Muscle of leg (tissue), 16 donors: ENCODE measurements around the gene PIWIL4. TPM values are rescaled to one million over a fixed set of nuclear protein-coding genes. Genes with fewer than 3 reads are reported as not detected.

ENCODE experiments used
- DNase-seq: peaks from one replicate; pipeline ENCODE4 v3.0.0; 2013
- H3K27ac ChIP-seq: one replicate; pipeline ENCODE4 v1.5.1; 2013; ENCODE audit warnings: mild to moderate bottlenecking, low read length, control low read depth
- H3K27me3 ChIP-seq: one replicate; pipeline ENCODE4 v1.6.1; 2013; ENCODE audit warnings: low read length; ENCODE audit not compliant: control insufficient read depth, insufficient read depth
- H3K36me3 ChIP-seq: one replicate; pipeline ENCODE4 v1.6.1; 2013; ENCODE audit warnings: low read length; ENCODE audit not compliant: control insufficient read depth, insufficient read depth
- H3K4me1 ChIP-seq: one replicate; pipeline ENCODE4 v1.6.1; 2013; ENCODE audit warnings: low read length; ENCODE audit not compliant: control insufficient read depth, insufficient read depth
- H3K4me3 ChIP-seq: one replicate; pipeline ENCODE4 v1.5.1; 2013; ENCODE audit warnings: low read length, control low read depth
- H3K9me3 ChIP-seq: replicated peaks from 2 replicates; pipeline ENCODE4 v1.6.1; 2013; ENCODE audit warnings: low read depth, low read length; ENCODE audit not compliant: control insufficient read depth
- whole genome bisulfite sequencing: methylation state at CpG from one replicate; pipeline ENCODE4 v1.1.5; 2013; ENCODE audit warnings: missing lambda C conversion rate; ENCODE audit not compliant: insufficient coverage; 5-methylcytosine and 5-hydroxymethylcytosine counted together
- long read RNA-seq, 11 donors: transcript quantifications; one replicate each; lab custom pipeline, GENCODE V29; 2026
- polyA plus RNA-seq, 8 donors: library from polyadenylated mRNA; unstranded; fragments of 120-200 nt; gene quantifications; one replicate each; pipeline versions ENCODE4 v1.2.1 to v1.2.3, GENCODE V29; 2013; ENCODE audit warnings: inconsistent platforms in 1 of 8, low replicate concordance in 1 of 8; ENCODE audit not compliant: insufficient read length in 8 of 8, insufficient read depth in 1 of 8
- total RNA-seq: library from RNA; stranded (reverse); fragments of 120-200 nt; gene quantifications from one replicate; pipeline ENCODE4 v1.2.4, GENCODE V29; 2013

Gene PIWIL4
- total RNA-seq (3.0 TPM), polyA plus RNA-seq (1 to 10 TPM; 2.6 to 5.2 (median 3.8) TPM)
- long read RNA-seq, donor 1: 0 reads
- long read RNA-seq, donor 2: 0 reads
- long read RNA-seq, donor 3: 0 reads
- long read RNA-seq, donor 4: 0 reads
- long read RNA-seq, donor 5: 0 reads
- long read RNA-seq, donor 6: 0 reads
- long read RNA-seq, donor 7: 0 reads
- long read RNA-seq, donor 8: 0 reads
- long read RNA-seq, donor 9: 0 reads
- long read RNA-seq, donor 10, partial matches to known transcripts: 0 of 1 reads
- long read RNA-seq, donor 10, other reads (novel, unspliced or antisense): 0 of 1 reads
- long read RNA-seq, donor 11: 0 reads

DNA sequence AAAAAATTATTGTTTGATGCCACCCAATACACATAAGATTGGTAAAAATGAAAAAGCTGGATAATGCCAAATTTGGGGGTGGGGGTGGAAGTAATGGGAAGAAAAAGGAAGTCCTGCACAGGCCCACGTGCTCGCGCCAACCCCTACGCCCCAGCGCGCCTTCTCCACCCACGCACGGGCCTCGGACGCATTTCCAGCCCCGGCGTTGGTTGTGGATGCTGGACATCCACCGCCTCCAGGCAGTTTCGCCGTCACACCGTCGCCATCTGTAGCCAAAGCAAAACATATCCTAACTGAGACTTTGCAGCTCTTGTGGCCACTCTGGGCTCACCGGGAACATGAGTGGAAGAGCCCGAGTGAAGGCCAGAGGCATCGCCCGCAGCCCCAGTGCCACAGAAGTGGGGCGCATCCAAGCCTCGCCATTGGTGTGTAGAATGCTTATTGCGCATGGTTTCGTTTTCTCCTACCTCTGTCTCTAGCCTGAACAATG, at the start of gene PIWIL4:
Gene PIWIL4 (plus strand): TSS at position 188 of the 490 bp plus-strand sequence. CDS start 151 bp downstream, at position 339.
- no peak for DNase-seq
- WGBS: 89% methylated on average over 19 of the region's 25 CpGs
- Histone ChIP-seq H3K27me3 (no peaks in the 10 kb centered on the region), H3K4me3 (no peak within 1 kb of the TSS), H3K9me3 (no peaks in the 10 kb centered on the region), H3K27ac (no peak within 1 kb of the TSS), H3K4me1 (no peaks in the 10 kb centered on the region), H3K36me3 (no peaks in the 10 kb centered on the region)

- Histone ChIP-seq H3K27me3 (no peaks in the 10 kb centered on the region), H3K4me3 (no peak overlapping the region), H3K36me3 (no peaks in the 10 kb centered on the region), H3K9me3 (no peaks in the 10 kb centered on the region), H3K27ac (no peak overlapping the region), H3K4me1 (no peaks in the 10 kb centered on the region)
- no CpG with 5 or more reads among the region's 4 CpGs for WGBS
- no peak for DNase-seq
Measured at GRCh38 chr11:94518300-94518699, 48.9 kb upstream of the PIWIL4 start.

GRCh38 chr11:94519478-94520084, 47.6 kb upstream of the PIWIL4 start:
- Histone ChIP-seq H3K36me3 (no peaks in the 10 kb centered on the region), H3K4me1 (no peaks in the 10 kb centered on the region), H3K9me3 (no peaks in the 10 kb centered on the region), H3K27ac (no peak overlapping the region), H3K27me3 (no peaks in the 10 kb centered on the region), H3K4me3 (no peak overlapping the region)
- DNase-seq: peak; percentile 65
- WGBS: no CpG with 5 or more reads among the region's 5 CpGs

GRCh38 chr11:94521684-94522083, 45.5 kb upstream of the PIWIL4 start:
- no peak for DNase-seq
- H3K4me1 ChIP-seq: peaks cover 4% of the 10 kb centered on the region
- H3K27me3 ChIP-seq: no peaks in the 10 kb centered on the region
- WGBS: 68% methylated on average over 5 of the region's 5 CpGs
- H3K36me3 ChIP-seq: no peaks in the 10 kb centered on the region
- H3K4me3 ChIP-seq: no peak overlapping the region
- H3K9me3 ChIP-seq: no peaks in the 10 kb centered on the region
- no peak overlapping the region for H3K27ac ChIP-seq

GRCh38 chr11:94524341-94524740, 42.8 kb upstream of the PIWIL4 start:
- no CpG with 5 or more reads among the region's 1 CpG for WGBS
- peaks cover 4% of the 10 kb centered on the region for H3K4me1 ChIP-seq
- H3K9me3 ChIP-seq: no peaks in the 10 kb centered on the region
- DNase-seq: no peak
- no peak overlapping the region for H3K27ac ChIP-seq
- no peaks in the 10 kb centered on the region for H3K36me3 ChIP-seq
- H3K4me3 ChIP-seq: no peak overlapping the region
- H3K27me3 ChIP-seq: no peaks in the 10 kb centered on the region

DNA sequence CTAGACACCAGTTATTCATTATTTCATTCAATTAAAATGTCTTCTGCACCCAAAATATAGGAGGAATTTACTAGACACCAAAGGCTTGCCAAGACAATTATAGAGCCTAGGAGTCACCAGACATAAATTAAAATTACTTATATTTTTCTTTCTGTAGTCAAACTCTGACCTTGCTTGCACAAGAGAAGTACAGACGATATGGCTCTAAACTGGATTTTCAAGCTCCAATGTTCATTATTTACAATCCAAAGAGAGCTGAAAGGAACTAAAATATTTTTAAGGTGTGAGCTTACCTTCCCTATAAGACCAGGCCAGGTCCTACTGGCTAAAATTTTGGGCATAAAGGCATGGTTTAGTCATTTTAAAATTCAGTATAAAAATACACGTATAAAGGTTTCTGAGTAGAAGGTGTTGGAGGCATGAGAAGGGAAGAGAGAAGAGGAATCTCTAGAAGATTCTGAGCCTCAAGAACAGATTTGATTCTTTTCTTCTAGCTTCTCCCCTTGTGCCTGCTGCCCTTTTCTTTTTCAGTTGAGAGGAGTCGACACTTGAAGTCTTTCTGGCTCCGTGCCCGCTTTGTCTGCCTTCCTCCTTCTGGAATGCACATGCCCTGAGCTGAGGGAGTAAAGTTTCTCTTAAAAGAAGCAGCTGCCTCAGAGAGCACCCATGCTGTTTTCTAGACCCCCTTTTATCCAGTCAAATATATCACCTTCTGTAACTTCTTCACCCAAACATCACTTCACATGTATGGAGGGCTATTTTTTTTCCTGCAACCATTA, 41.4 kb upstream of the PIWIL4 start:
- H3K4me3 ChIP-seq: no peak overlapping the region
- H3K27ac ChIP-seq: no peak overlapping the region
- no peaks in the 10 kb centered on the region for H3K36me3 ChIP-seq
- peaks cover 4% of the 10 kb centered on the region for H3K4me1 ChIP-seq
- H3K27me3 ChIP-seq: no peaks in the 10 kb centered on the region
- DNase-seq: peak; percentile 78
- no peaks in the 10 kb centered on the region for H3K9me3 ChIP-seq
- WGBS: no CpG with 5 or more reads among the region's 5 CpGs

- no peak overlapping the region for H3K4me3 ChIP-seq
- H3K4me1 ChIP-seq: peaks cover 4% of the 10 kb centered on the region
- no peaks in the 10 kb centered on the region for H3K9me3 ChIP-seq
- no peaks in the 10 kb centered on the region for H3K36me3 ChIP-seq
- no CpG with 5 or more reads among the region's 4 CpGs for WGBS
- H3K27ac ChIP-seq: no peak overlapping the region
- H3K27me3 ChIP-seq: no peaks in the 10 kb centered on the region
- DNase-seq: no peak
Measured at GRCh38 chr11:94526645-94527438, 40.3 kb upstream of the PIWIL4 start.

GRCh38 chr11:94528551-94528950, 38.6 kb upstream of the PIWIL4 start:
- Histone ChIP-seq H3K27ac (no peak overlapping the region), H3K9me3 (no peaks in the 10 kb centered on the region), H3K27me3 (no peaks in the 10 kb centered on the region), H3K4me3 (no peak overlapping the region), H3K4me1 (peaks cover 4% of the 10 kb centered on the region), H3K36me3 (no peaks in the 10 kb centered on the region)
- no peak for DNase-seq

DNA sequence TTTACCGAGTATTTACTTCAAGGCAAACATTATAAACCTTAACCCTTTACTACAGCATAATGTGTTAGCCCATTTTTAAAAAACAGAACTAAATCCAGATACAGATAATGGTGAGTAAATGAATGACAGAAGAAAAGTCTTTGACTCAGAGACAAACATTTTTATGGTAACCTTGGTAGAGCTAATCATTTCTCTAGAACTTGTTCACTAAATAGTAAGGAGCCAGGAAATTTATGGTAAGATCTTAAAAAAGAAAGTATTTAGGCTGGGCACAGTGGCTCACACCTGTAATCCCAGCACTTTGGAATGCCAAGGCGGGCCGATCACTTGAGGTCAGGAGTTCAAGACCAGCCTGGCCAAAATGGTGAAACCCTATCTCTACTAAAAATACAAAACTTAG, 35.0 kb upstream of the PIWIL4 start:
- 100% methylated on average over 2 of the region's 3 CpGs for WGBS
- H3K4me1 ChIP-seq: peaks cover 2% of the 10 kb centered on the region
- no peaks in the 10 kb centered on the region for H3K9me3 ChIP-seq
- H3K27ac ChIP-seq: no peak overlapping the region
- DNase-seq: no peak
- H3K36me3 ChIP-seq: no peaks in the 10 kb centered on the region
- H3K4me3 ChIP-seq: no peak overlapping the region
- H3K27me3 ChIP-seq: no peaks in the 10 kb centered on the region
